Kidney (tissue), 14 donors: ENCODE data around the gene RAET1E. TPM values are rescaled to one million over a fixed set of nuclear protein-coding genes. Genes with fewer than 3 reads are reported as not detected.
"Not testable (repeated sequence)": the region's sequence is repeated elsewhere in the genome, so short reads cannot be mapped to it uniquely, and the experiment has no call there.

Experiments used
- DNase-seq, 5 donors: peaks; one replicate each; pipeline ENCODE4 v3.0.0-alpha.2; 2013 to 2020
- FAIRE-seq: peaks from 2 replicates; lab custom pipeline; 2012; peaks lifted over from hg19 to GRCh38; lab: Jason Lieb, UNC
- H3K27ac ChIP-seq, 2 donors: one replicate each; pipeline ENCODE4 v1.7.0; 2013; ENCODE audit warnings: low read depth in 2 of 2, low read length in 2 of 2, inconsistent platforms in 1 of 2
- H3K27me3 ChIP-seq: one replicate; pipeline ENCODE4 v1.7.1; 2013; ENCODE audit warnings: low read length, inconsistent platforms; ENCODE audit not compliant: control insufficient read depth, insufficient read depth
- H3K36me3 ChIP-seq, 3 donors: one replicate each; pipeline versions ENCODE4 v1.7.0 to v1.7.1; 2013; ENCODE audit warnings: low read length in 3 of 3, control low read depth in 1 of 3, inconsistent platforms in 1 of 3; ENCODE audit not compliant: insufficient read depth in 3 of 3, control insufficient read depth in 2 of 3
- H3K4me1 ChIP-seq, 3 donors: one replicate each; pipeline versions ENCODE4 v1.7.0 to v1.7.1; 2013; ENCODE audit warnings: low read length in 3 of 3, inconsistent platforms in 1 of 3, low read depth in 1 of 3; ENCODE audit not compliant: control insufficient read depth in 2 of 3, insufficient read depth in 2 of 3
- H3K4me3 ChIP-seq, 3 donors: one replicate each; pipeline versions ENCODE4 v1.7.0 to v1.8.1; 2013; ENCODE audit warnings: low read length in 3 of 3, control low read depth in 1 of 3, inconsistent platforms in 1 of 3
- H3K9ac ChIP-seq, 3 donors: one replicate each; pipeline versions ENCODE4 v1.7.0 to v1.7.1; 2013; ENCODE audit warnings: low read length in 3 of 3, control low read depth in 1 of 3, inconsistent platforms in 1 of 3
- H3K9me3 ChIP-seq, 3 donors: one replicate each; pipeline versions ENCODE4 v1.7.0 to v1.7.1; 2013; ENCODE audit warnings: low read length in 3 of 3, control low read depth in 1 of 3, inconsistent platforms in 1 of 3; ENCODE audit not compliant: control insufficient read depth in 2 of 3, insufficient read depth in 1 of 3
- CTCF ChIP-seq: IDR thresholded peaks from 3 replicates; pipeline ENCODE4 v1.5.1; 2012; ENCODE audit warnings: mild to moderate bottlenecking, moderate library complexity, borderline replicate concordance; ENCODE audit not compliant: insufficient read depth; ENCODE audit errors: extremely low read depth
- intact Hi-C: fragments of 100-400 bp; cut with DNase I; formaldehyde crosslinking; loops from one replicate; pipeline ENCODE4 v1.11.1; 2022
- polyA plus RNA-seq: library from polyadenylated mRNA; stranded (reverse); fragments of 350-450 nt; fragmentation: Illumina TruSeq; extraction: RNeasy Lipid Tissue Mini Kit (QIAGEN cat#74804); gene quantifications from one replicate; pipeline ENCODE4 v1.2.3, GENCODE V29; 2014; ENCODE audit warnings: low read depth, low replicate concordance; ENCODE audit not compliant: insufficient read depth
- total RNA-seq: library from RNA; stranded (reverse); fragmentation: NEBNext Ultra II Directional; extraction: Animal tissue kit (Norgen Biotek cat#: 25700); gene quantifications from one replicate; pipeline ENCODE4 v1.2.1, GENCODE V29; 2021
- donor health status: control.
- donor health status: control.
- donor health status: control.
- donor health status: control.
- donor health status: control.
- donor health status: DM: yes; HTN: yes; CAD: no.
- donor health status: Normal renal cell carcinoma (clear cell type).

Gene RAET1E
- total and polyA plus RNA-seq, 2 donors from 2014 or later: 1.0 to 3.1 TPM

- intact Hi-C loops: no loop called here
These were observed 34.0 kb downstream of the RAET1E start, which contains the start of gene LRP11 for GRCh38 chr6:149863698-149864577. Gene LRP11 (minus strand): TSS chr6:149864359. CDS start chr6:149864020, 339 bp downstream.

GRCh38 chr6:149862922-149863697 is 34.8 kb downstream of the RAET1E start:
- intact Hi-C loops: no loop called here
- peak overlapping the region; percentile 67 to 76 (median 71) for H3K4me3 ChIP-seq
- TF ChIP-seq CTCF: no peak
- H3K9ac ChIP-seq: peak overlapping the region; percentile 65 to 83 (median 80)
- FAIRE-seq (no peak), DNase-seq (peak; percentile 71 to 88 (median 81))
- H3K4me1 ChIP-seq: peaks cover 2 to 15% (median 10%) of the 10 kb centered on the region in 3 donors
- no peaks in the 10 kb centered on the region for H3K9me3 ChIP-seq
- H3K27me3 ChIP-seq: no peaks in the 10 kb centered on the region
- H3K36me3 ChIP-seq: no peaks in the 10 kb centered on the region
- H3K27ac ChIP-seq: peak overlapping the region; percentile 93

More at GRCh38 chr6:149863698-149864577, 34.0 kb downstream of the RAET1E start, which contains the start of gene LRP11:
- peak within 1 kb of the TSS; percentile 93 for H3K27ac ChIP-seq
- TF ChIP-seq CTCF: no peak
- H3K9me3 ChIP-seq: no peaks in the 10 kb centered on the region
- FAIRE-seq (no peak), DNase-seq (peak; percentile 91 to 95 (median 94))
- H3K4me1 ChIP-seq: peaks cover 2 to 19% (median 10%) of the 10 kb centered on the region in 3 donors
- H3K36me3 ChIP-seq: no peaks in the 10 kb centered on the region
- H3K9ac ChIP-seq: peak within 1 kb of the TSS in 2 of 3 donors; percentile 80 to 83
- H3K27me3 ChIP-seq: no peaks in the 10 kb centered on the region
- peak within 1 kb of the TSS; percentile 67 to 76 (median 71) for H3K4me3 ChIP-seq

- FAIRE-seq, H3K9ac ChIP-seq, H3K9me3 ChIP-seq, intact Hi-C loops, DNase-seq, H3K27me3 ChIP-seq, H3K27ac ChIP-seq, H3K36me3 ChIP-seq: not testable (repeated sequence)
- Histone ChIP-seq H3K4me3 (peak overlapping the region in 1 of 3 donors; percentile 67), H3K4me1 (peaks cover 2 to 14% (median 10%) of the 10 kb centered on the region in 3 donors)
These were observed 35.5 kb downstream of the RAET1E start for GRCh38 chr6:149862424-149862738.
